ENCODE measurements around the gene FGF12. TPM values are rescaled to one million over a fixed set of nuclear protein-coding genes. Genes with fewer than 3 reads are reported as not detected.

The FGF12 gene
- total and polyA plus RNA-seq, 2 experiments from 2014 or later = 6.0 to 14.3 TPM

GRCh38 chr3:192505731-192506130 lies 221.6 kb downstream of the FGF12 start:
- H3K4me1 Mint-ChIP-seq = no peaks in the 10 kb centered on the region

More at GRCh38 chr3:192505731-192506130, 221.6 kb downstream of the FGF12 start:
- no peaks in the 10 kb centered on the region for H3K27me3 Mint-ChIP-seq (ENCODE audit: insufficient read depth, low read depth, poor library complexity)
- no peaks in the 10 kb centered on the region for H3K36me3 ChIP-seq (ENCODE audit: insufficient read depth)
- no peak overlapping the region for H3K4me3 Mint-ChIP-seq
- no peak overlapping the region for H3K4me2 ChIP-seq
- peaks cover 3% of the 10 kb centered on the region; the same call in 2 of the 3 replicates for H3K9me3 Mint-ChIP-seq
- H2AFZ ChIP-seq = no peak overlapping the region
- 0 out of 2 replicates have a peak, but pooled peaks cover 5% of the 10 kb centered on the region for H3K9me2 ChIP-seq (ENCODE audit: insufficient read depth)
- H3K27ac Mint-ChIP-seq = no peak overlapping the region
- DNase-seq (ENCODE audit: low spot score) (no peak), ATAC-seq (no peak)
- H3K27ac ChIP-seq (ENCODE audit: low read depth) = no peak overlapping the region
- no peak overlapping the region for H3K4me3 ChIP-seq
- no peaks in the 10 kb centered on the region for H3K36me3 Mint-ChIP-seq (ENCODE audit: low read depth)
- H3F3A ChIP-seq (replicated peaks; ENCODE audit: low read depth) = no peaks in the 10 kb centered on the region
- H3K27me3 ChIP-seq (ENCODE audit: insufficient read depth) = no peaks in the 10 kb centered on the region
- no peaks in the 10 kb centered on the region for H3K4me1 ChIP-seq (ENCODE audit: insufficient read depth)
- TF ChIP-seq STAT1 (IDR thresholded peaks at IDR 0.05; ENCODE audit: unreplicated experiment) (no peak), JUNB (IDR thresholded peaks at IDR 0.05; ENCODE audit: unreplicated experiment) (no peak), ZNF462 (CRISPR knock-in tag; IDR thresholded peaks at IDR 0.05) (no peak), NANOG (IDR thresholded peaks at IDR 0.05; ENCODE audit: borderline replicate concordance) (no peak)
- H3K79me2 ChIP-seq (replicated peaks; ENCODE audit: insufficient read depth) = no peaks in the 10 kb centered on the region
- H4K20me1 ChIP-seq (replicated peaks; ENCODE audit: insufficient read depth) = no peaks in the 10 kb centered on the region
